AML-193 (cell line): ENCODE results near the gene INO80D.
"Not testable (repeated sequence)": the region's sequence is repeated elsewhere in the genome, so short reads cannot be mapped to it uniquely, and the experiment has no call there.

Experiments used
- DNase-seq, 2 experiments: peaks; one replicate each; lab custom pipeline; 2025; lab: John Stamatoyannopoulos, UW

The INO80D gene, protein sequence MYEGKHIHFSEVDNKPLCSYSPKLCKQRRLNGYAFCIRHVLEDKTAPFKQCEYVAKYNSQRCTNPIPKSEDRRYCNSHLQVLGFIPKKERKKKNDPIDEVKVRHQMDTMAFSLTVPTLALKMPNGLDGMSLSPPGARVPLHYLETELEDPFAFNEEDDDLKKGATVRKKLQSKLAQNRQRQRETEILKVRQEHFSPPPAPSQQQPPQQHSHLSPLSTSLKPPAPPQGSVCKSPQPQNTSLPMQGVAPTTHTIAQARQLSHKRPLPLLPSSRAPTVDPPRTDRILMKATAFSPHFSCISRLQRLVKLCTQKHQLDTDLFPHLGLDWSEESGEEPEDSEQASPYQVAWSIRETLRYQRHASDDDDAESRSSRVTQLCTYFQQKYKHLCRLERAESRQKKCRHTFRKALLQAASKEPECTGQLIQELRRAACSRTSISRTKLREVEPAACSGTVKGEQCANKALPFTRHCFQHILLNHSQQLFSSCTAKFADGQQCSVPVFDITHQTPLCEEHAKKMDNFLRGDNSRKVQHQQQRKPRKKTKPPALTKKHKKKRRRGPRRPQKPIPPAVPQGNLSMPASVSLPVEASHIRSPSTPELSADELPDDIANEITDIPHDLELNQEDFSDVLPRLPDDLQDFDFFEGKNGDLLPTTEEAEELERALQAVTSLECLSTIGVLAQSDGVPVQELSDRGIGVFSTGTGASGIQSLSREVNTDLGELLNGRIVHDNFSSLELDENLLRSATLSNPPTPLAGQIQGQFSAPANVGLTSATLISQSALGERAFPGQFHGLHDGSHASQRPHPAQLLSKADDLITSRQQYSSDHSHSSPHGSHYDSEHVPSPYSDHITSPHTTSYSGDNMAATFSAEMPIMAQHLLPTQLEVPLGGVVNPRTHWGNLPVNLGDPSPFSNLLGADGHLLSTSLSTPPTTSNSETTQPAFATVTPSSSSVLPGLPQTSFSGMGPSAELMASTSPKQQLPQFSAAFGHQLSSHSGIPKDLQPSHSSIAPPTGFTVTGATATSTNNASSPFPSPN

DNA sequence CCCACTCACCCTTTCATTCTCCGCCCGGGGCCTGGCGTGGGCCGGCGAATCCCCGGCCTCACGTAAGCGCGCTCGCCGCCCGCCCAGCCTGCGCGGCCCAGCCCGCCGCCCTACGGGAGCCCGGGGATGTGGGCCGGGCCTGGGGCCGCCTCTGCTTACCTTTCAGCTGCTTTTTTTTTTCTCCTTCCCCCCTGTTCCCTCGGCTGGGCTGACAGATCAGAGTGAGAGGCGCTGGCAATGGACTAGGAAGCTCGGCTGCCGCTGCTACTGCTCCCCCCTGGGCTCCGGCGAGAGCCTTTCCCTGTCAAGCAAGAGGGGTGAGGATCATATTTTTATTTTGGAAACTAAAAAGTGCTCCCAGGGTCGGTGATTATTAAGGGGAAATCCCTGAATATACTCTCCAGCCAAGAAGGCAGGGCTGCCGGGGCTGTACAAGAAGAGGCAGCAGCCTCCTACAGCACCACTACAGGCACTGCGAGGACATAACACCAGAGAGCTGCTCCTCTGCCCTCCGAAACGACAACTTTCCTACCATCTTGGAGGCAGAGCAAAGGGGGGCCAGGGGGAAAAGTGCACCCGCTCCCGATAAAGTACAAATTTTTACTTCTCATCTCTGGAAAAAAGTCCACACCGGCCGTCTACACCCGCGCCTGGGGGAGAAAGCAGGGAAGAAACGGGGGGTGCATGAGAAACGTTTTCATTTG lies at the start of gene INO80D:
INO80D (minus strand) TSS at position 433 of the 704 bp plus-strand sequence. CDS start 23,158 bp downstream, outside the sequence.
- peak; percentile 78 to 81 for DNase-seq

DNA sequence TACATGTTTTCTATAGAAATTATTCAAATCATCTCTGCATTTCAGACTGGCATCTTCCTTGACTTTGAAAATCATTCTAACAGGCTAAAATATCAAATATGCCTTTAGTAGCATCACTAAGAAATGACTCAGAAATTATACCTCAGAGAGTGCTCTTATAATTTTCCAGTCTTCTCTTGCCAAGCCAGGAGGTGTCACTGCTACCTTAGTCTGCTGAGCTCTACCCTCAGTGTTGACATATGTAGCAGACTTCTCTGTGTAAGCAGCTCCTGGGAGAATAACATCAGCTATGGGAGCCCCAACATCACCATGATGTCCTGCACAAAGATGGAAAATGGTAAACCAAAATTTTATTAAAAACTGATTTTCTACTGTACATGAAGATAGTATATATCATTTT lies 41.7 kb upstream of the INO80D start:
- peak; percentile 8 to 17 for DNase-seq

DNA sequence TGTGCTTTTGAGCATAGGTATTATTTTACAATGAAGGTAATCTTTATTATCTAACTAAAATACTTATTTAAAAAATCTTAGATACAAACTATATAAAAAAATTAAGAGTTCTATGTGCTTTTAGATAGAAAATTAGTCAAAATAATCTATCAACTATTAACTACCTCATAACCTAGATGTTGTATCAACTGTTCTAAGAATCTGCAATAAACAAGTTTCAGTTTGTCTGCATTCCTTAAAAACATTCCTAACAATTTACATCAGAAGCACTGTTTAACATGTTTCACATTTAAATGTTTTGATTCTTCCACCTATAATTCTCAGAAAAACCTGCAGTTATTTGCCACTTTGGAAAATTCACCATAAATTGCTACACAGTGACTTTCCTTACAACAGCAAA lies 39.9 kb upstream of the INO80D start:
- DNase-seq = no peak

DNA sequence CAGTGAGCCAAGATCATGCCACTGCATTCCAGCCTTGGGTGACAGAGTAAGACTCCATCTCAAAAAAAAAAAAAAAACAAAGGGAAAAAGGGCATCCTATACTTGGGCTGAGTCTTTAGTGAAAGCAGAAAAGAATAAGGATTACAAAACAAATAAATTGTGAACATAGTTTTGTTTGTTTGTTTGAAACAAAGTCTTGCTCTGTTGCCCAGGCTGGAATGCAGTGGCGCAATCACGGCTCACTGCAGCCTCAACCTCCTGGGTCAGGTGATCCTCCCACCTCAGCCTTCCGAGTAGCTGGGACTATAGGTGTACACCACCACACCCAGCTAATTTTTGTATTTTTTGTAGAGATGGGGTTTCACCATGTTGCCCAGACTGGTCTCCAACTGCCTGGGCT lies 36.6 kb upstream of the INO80D start:
- not testable (repeated sequence) for DNase-seq

DNA sequence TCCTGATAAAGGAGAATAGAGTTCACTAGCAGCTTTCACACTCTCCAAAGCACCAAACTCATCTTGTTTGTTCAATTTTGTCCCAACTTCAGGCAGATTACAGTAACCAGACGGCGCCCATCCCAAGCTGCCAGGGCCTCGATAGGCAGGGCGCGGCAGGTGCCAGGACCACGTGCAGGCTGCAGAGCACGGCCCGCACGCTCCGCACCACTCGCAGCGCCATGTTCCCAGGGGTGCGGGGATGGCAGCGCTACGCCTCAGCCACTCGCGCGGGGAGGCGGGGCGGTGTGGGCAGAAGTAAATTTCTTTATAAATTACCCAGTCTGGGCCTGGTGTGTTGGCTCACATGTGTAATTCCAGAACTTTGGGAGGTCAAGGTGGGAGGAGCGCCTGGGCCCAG lies 30.3 kb upstream of the INO80D start:
- DNase-seq = no peak

GRCh38 chr2:206115026-206115578 lies 29.1 kb upstream of the INO80D start:
- DNase-seq = no peak

- no peak for DNase-seq
Measured at GRCh38 chr2:206112846-206113547, 27.0 kb upstream of the INO80D start.

GRCh38 chr2:206112108-206112507 lies 26.1 kb upstream of the INO80D start:
- DNase-seq = no peak

DNA sequence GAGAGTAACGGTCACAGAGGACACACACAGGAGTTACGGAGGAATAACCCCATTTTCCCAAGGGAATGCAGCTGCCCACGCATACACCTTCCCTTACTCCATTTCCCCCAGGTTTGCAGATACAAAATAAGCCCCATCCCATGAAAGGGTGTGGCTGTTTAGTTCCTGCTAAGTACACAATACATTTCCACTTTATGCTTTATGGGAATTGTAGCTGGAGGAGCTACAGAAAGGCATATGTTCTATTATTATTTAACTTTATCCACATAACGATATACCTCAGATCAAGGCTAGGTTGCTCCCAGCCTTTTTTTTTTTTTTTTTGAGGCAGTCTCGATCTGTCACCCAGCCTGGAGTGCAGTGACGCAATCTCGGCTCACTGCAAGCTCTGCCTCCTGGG lies 22.7 kb upstream of the INO80D start:
- DNase-seq = no peak

GRCh38 chr2:206105541-206105940 lies 19.6 kb upstream of the INO80D start:
- no peak for DNase-seq

DNA sequence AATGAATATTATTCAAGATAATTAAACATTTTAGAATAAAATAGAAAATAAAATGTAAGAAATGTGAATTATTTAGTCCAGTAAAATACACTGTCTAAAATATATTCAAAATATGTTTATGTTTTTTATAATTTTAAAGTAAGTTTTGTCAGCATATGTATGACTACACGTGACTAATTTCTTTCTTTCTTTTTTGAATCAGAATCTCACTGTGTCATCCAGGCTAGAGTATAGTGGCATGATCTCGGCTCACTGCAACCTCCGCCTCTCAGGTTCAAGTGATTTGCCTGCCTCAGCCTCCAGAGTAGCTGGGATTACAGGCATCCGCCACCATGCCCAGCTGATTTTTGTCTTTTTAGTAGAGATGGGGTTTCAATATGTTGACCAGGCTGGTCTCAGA lies 19.1 kb upstream of the INO80D start:
- DNase-seq = no peak

DNA sequence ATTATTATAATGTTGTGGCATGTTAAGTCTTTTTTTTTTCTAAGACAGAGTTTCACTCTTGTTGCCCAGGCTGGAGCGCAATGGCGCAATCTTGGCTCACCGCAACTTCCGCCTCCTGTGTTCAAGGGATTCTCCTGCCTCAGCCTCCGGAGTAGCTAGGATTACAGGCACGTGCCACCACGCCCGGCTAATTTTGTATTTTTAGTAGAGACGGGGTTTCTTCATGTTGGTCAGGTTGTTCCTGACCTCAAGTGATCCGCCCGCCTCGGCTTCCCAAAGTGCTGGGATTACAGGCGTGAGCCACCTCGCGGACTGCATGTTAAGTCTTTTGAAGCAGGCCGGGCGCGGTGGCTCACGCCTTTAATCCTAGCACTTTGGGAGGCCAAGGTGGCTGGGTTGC lies 12.9 kb upstream of the INO80D start:
- DNase-seq = not testable (repeated sequence)

DNA sequence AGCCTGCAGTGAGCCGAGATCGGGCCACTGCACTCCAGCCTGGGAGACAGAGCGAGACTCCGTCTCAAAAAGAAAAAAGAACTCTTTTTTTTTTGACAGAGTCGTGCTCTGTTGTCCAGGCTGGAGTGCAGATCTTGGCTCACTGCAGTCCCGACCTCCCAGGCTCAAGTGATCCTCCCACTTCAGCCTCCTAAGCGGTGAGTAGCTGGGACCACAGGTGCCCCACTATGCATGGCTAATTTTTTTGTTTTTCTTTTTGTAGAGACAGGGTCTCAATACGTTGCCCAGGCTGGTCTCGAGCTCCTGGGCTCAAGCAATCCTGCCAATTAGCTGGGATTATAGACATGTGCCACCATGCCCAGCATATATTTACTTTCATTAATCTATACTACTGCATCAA lies 12.5 kb upstream of the INO80D start:
- DNase-seq = no peak

GRCh38 chr2:206096876-206097275 lies 10.9 kb upstream of the INO80D start:
- no peak for DNase-seq

DNA sequence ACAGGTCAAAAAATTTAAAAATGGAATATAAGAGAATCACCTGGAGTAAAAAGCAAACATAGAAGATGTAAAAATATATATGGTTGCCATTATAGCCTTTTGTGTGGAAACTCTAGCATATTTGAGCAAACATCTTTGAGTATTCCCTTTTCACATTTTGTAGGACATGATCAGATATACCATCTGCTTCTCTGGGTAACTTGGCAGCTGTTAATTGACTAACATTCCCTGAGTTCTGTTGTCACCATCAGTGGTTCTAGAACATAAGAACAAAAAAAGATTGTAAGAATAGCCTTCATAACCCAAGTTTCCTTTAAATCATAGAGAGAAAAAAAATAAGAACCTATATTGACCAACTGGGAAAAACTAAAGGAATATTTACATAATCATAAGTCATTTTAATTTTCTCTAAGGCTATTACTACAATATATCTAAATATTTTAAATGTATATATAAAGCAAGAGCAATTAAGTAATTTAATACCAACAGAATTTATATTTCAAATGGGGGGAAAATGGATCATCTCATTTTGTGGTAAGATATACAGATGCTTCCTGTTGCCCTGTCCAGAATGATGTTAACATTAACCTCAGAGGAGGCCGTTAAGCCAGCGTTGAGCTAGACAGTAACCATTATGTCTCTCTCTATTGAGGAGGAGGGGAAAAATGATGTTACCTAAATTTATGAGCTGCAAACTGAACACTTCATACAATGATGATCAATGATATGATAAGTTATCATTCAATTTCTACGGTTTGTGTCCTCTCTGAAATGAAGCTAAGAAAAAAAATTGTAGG lies 9.8 kb upstream of the INO80D start:
- DNase-seq = peak; percentile 70 to 73

DNA sequence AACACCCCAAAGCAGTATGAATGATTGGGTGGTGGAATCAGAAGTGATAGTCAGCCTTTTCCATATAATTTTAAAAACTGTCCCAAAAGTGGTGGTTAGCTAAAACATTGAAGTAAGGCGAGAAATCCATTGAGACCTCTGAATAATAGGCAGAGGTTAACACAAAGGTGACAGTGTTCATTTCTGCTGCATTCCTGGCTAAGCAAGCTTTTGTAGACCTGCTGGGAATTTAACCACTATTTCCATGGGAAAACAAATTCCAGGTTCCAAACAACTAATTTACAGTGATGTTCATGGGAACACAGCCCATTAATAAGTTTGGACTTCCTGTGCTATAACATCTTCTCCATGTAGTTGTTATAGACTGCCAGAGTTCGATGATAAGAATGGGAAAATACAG lies 6.3 kb upstream of the INO80D start:
- no peak for DNase-seq

- no peak for DNase-seq
Measured at GRCh38 chr2:206088248-206088647, 2.3 kb upstream of the INO80D start.

- peak in 1 of 2 experiments; percentile 24 for DNase-seq
Measured at GRCh38 chr2:206086716-206087350, 859 bp upstream of the INO80D start.

GRCh38 chr2:206084870-206085741 lies 868 bp downstream of the INO80D start:
- no peak for DNase-seq
